Measurements from ENCODE around the gene UBN1.

UBN1 gene

GRCh38 chr16:4846901-4847773, at the start of gene UBN1, which contains the start of gene GLYR1:
Gene UBN1, plus strand, starts transcription at chr16:4847481. Its CDS starts 5,437 bp downstream, at chr16:4852918.
Gene GLYR1, minus strand, starts transcription at chr16:4847288. Its CDS starts 23 bp downstream, at chr16:4847265.
- DNase-seq (ENCODE audit: low read depth, low spot score): peak; percentile 95

- no peak for DNase-seq (ENCODE audit: low read depth, low spot score)
These were observed 49.5 kb upstream of the UBN1 start for GRCh38 chr16:4797805-4798252.

- no peak for DNase-seq (ENCODE audit: low read depth, low spot score)
These were observed 48.8 kb upstream of the UBN1 start for GRCh38 chr16:4798456-4798855.

- DNase-seq (ENCODE audit: low read depth, low spot score): no peak
These were observed 48.0 kb upstream of the UBN1 start for GRCh38 chr16:4799171-4799855.

- no peak for DNase-seq (ENCODE audit: low read depth, low spot score)
These were observed 46.8 kb upstream of the UBN1 start for GRCh38 chr16:4800290-4801041.

- no peak for DNase-seq (ENCODE audit: low read depth, low spot score)
These were observed 46.0 kb upstream of the UBN1 start for GRCh38 chr16:4801051-4801961.

- no peak for DNase-seq (ENCODE audit: low read depth, low spot score)
These were observed 45.2 kb upstream of the UBN1 start, which contains the start of gene ROGDI for GRCh38 chr16:4801962-4802658. Gene ROGDI, minus strand, starts transcription at chr16:4802633. Its CDS starts 62 bp downstream, at chr16:4802571.

- peak; percentile 77 for DNase-seq (ENCODE audit: low read depth, low spot score)
These were observed 44.5 kb upstream of the UBN1 start for GRCh38 chr16:4802659-4803287.

GRCh38 chr16:4803401-4803844, 43.9 kb upstream of the UBN1 start:
- no peak for DNase-seq (ENCODE audit: low read depth, low spot score)

- no peak for DNase-seq (ENCODE audit: low read depth, low spot score)
These were observed 43.2 kb upstream of the UBN1 start for GRCh38 chr16:4803898-4804762.

GRCh38 chr16:4805231-4805630, 42.0 kb upstream of the UBN1 start:
- no peak for DNase-seq (ENCODE audit: low read depth, low spot score)

GRCh38 chr16:4806280-4806679, 41.0 kb upstream of the UBN1 start:
- no peak for DNase-seq (ENCODE audit: low read depth, low spot score)

- DNase-seq (ENCODE audit: low read depth, low spot score): no peak
These were observed 36.0 kb upstream of the UBN1 start for GRCh38 chr16:4811242-4811641.

GRCh38 chr16:4811773-4812172, 35.5 kb upstream of the UBN1 start:
- no peak for DNase-seq (ENCODE audit: low read depth, low spot score)

- DNase-seq (ENCODE audit: low read depth, low spot score): no peak
These were observed 33.9 kb upstream of the UBN1 start for GRCh38 chr16:4813251-4814003.

- DNase-seq (ENCODE audit: low read depth, low spot score): no peak
These were observed 33.2 kb upstream of the UBN1 start for GRCh38 chr16:4814046-4814445.

- DNase-seq (ENCODE audit: low read depth, low spot score): no peak
These were observed 32.6 kb upstream of the UBN1 start for GRCh38 chr16:4814542-4815173.
